Thyroid gland (tissue), 4 donors: ENCODE results near the gene SH3RF3.

Source experiments
- CTCF ChIP-seq, 6 experiments: fragments of 200-600 bp in 3 of 6; fragments of 450-650 bp in 3 of 6; sonication (generic) in 3 of 6; IDR thresholded peaks; one replicate each; pipeline ENCODE4 v1.5.1; 2016 to 2019; ENCODE audit warnings: antibody characterized with exemption in 6 of 6, mild to moderate bottlenecking in 2 of 6, inconsistent platforms in 1 of 6, moderate library complexity in 1 of 6
- POLR2A ChIP-seq, 2 donors: fragments of 450-650 bp; IDR thresholded peaks; one replicate each; pipeline ENCODE4 v1.6.1; 2017; ENCODE audit warnings: antibody characterized with exemption in 2 of 2, mild to moderate bottlenecking in 2 of 2, moderate library complexity in 1 of 2

GRCh38 chr2:109109342-109109741 is 19.7 kb upstream of the SH3RF3 start:
- TF ChIP-seq CTCF (IDR thresholded peaks at IDR 0.05) (no peak), POLR2A (IDR thresholded peaks at IDR 0.05) (no peak)
